Nephron (organoid): Measurements from ENCODE around the gene EXOSC3.

Experiments
- H3K27ac Mint-ChIP-seq, 3 experiments: 2 replicates each; pipeline ENCODE4 v1.8.0; 2020; ENCODE audit warnings: mixed read lengths in 3 of 3, mild to moderate bottlenecking in 2 of 3, moderate library complexity in 1 of 3
- H3K27me3 Mint-ChIP-seq: 2 replicates; pipeline ENCODE4 v1.8.0; 2021; ENCODE audit warnings: low read depth, mild to moderate bottlenecking, moderate library complexity, mixed read lengths
- H3K36me3 Mint-ChIP-seq: 2 replicates; pipeline ENCODE4 v1.8.0; 2020; ENCODE audit warnings: low read depth, mixed read lengths
- H3K4me1 Mint-ChIP-seq: 2 replicates; pipeline ENCODE4 v1.8.0; 2020; ENCODE audit warnings: mixed read lengths
- H3K4me3 Mint-ChIP-seq, 3 experiments: 2 replicates each; pipeline ENCODE4 v1.8.0; 2020; ENCODE audit warnings: mild to moderate bottlenecking in 3 of 3, mixed read lengths in 3 of 3, moderate library complexity in 2 of 3
- H3K9me3 Mint-ChIP-seq: 2 replicates; pipeline ENCODE4 v1.8.0; 2020; ENCODE audit warnings: mixed read lengths
- TF ChIP-seq, protein P1 (sequence below), 3 experiments: fragments of 200-600 bp; sonication (generic); IDR thresholded peaks; one replicate each; pipeline ENCODE4 v1.5.0; 2021; ENCODE audit warnings: antibody characterized with exemption in 3 of 3; ENCODE audit not compliant: unreplicated experiment in 3 of 3

EXOSC3 gene

GRCh38 chr9:37751186-37751585, 33.7 kb downstream of the EXOSC3 start:
- TF ChIP-seq, protein P1, sequence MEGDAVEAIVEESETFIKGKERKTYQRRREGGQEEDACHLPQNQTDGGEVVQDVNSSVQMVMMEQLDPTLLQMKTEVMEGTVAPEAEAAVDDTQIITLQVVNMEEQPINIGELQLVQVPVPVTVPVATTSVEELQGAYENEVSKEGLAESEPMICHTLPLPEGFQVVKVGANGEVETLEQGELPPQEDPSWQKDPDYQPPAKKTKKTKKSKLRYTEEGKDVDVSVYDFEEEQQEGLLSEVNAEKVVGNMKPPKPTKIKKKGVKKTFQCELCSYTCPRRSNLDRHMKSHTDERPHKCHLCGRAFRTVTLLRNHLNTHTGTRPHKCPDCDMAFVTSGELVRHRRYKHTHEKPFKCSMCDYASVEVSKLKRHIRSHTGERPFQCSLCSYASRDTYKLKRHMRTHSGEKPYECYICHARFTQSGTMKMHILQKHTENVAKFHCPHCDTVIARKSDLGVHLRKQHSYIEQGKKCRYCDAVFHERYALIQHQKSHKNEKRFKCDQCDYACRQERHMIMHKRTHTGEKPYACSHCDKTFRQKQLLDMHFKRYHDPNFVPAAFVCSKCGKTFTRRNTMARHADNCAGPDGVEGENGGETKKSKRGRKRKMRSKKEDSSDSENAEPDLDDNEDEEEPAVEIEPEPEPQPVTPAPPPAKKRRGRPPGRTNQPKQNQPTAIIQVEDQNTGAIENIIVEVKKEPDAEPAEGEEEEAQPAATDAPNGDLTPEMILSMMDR (IDR thresholded peaks at IDR 0.05; ENCODE audit: unreplicated experiment in 3 of 3), result no peak
- Mint-ChIP-seq H3K27me3 (no peaks in the 10 kb centered on the region), H3K36me3 (no peaks in the 10 kb centered on the region), H3K27ac (peak overlapping the region in 1 of 3 experiments; percentile 28), H3K9me3 (no peaks in the 10 kb centered on the region), H3K4me1 (peaks cover 9% of the 10 kb centered on the region), H3K4me3 (peak overlapping the region; percentile 53 to 72 (median 68))

DNA sequence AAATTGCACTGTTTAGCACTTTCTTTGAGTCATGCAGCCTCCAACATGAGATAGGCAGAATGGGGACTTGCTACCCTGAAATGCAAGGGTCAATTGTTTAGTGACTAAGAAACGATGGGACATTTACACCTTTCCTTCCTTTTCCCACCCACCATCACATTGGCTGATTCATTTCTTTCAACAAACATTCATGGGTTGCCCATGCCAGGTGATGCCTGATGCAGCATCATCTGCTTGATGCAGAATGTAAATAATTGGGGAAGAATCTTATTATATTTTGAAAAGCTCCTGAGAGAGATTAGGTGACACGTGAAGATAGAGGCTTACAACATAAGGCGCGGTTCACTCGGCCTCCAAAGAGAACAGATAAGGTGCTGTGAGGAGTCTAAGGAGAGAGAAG, 35.7 kb downstream of the EXOSC3 start:
- H3K27me3 Mint-ChIP-seq, result no peaks in the 10 kb centered on the region
- H3K27ac Mint-ChIP-seq, result no peak overlapping the region
- no peaks in the 10 kb centered on the region for H3K9me3 Mint-ChIP-seq
- H3K36me3 Mint-ChIP-seq, result no peaks in the 10 kb centered on the region
- TF ChIP-seq, protein P1 (IDR thresholded peaks at IDR 0.05; ENCODE audit: unreplicated experiment in 3 of 3), result no peak
- H3K4me1 Mint-ChIP-seq, result peaks cover 3% of the 10 kb centered on the region
- H3K4me3 Mint-ChIP-seq, result no peak overlapping the region

DNA sequence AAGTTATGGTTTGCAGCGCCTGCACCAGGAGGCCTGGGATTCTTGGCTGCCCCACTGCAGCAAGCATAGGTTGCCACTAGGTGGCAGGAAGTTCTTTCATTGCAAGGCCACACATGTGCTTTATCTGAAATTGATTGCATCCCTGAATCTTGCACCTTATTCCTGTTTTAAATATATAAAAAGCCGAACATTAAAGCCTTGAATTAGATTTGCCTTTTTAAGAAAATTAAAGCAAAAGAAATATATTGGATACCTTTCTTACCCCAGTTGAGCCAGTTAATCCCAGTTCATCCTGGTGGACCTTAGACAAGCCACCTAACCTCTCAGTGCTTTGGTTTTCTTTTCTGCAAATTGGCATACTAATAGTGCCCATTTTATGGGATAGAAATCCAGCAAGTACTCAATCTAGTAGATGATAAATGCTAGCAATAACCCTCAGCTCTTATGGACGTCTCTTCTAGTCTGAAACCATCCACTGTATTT, 37.6 kb downstream of the EXOSC3 start:
- no peaks in the 10 kb centered on the region for H3K9me3 Mint-ChIP-seq
- no peaks in the 10 kb centered on the region for H3K36me3 Mint-ChIP-seq
- no peaks in the 10 kb centered on the region for H3K27me3 Mint-ChIP-seq
- H3K4me1 Mint-ChIP-seq, result no peaks in the 10 kb centered on the region
- no peak overlapping the region for H3K4me3 Mint-ChIP-seq
- TF ChIP-seq, protein P1 (IDR thresholded peaks at IDR 0.05; ENCODE audit: unreplicated experiment in 3 of 3), result peak; percentile 86 to 87 (median 87)
- no peak overlapping the region for H3K27ac Mint-ChIP-seq

DNA sequence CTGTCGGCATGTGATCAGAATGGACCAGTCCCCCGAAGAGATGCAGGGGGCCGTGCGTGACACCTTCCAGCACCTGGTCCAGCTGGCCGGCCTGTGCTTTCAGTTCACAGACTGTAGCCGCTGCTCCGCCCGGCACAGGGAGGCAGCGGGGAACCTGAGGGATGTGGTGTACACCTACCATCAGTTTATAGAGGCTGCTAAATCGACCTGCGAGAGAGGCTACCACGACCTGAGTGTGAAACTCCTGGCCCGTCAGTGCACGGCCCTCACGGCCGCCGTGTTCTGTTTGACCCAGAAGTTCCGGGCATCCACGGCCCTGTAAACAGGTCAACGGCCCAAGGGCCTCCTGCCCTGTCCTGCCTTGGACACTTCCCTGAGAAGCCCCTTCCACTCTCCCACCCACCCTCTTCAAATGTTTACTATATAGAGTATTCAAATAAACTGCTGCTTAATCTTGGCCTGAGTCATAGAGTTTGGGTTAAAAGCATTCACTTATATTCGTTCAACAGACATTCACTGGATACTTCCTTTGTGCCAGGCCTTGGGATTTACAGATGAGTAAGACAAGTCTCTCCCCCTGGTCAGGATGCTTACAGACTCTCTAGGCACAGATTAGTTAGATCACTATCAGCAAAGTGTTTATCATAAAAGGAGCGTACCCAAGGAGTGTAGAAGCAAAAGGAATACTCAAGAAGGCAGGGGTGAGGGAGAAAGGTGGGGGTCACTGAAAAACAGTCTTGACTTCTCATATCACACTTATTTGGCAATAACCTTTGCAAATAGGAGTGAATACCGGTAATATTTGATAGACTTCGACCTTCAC, 38.2 kb downstream of the EXOSC3 start:
- no peaks in the 10 kb centered on the region for H3K4me1 Mint-ChIP-seq
- peaks cover 2% of the 10 kb centered on the region for H3K27me3 Mint-ChIP-seq
- no peak overlapping the region for H3K4me3 Mint-ChIP-seq
- no peak overlapping the region for H3K27ac Mint-ChIP-seq
- H3K36me3 Mint-ChIP-seq, result no peaks in the 10 kb centered on the region
- no peaks in the 10 kb centered on the region for H3K9me3 Mint-ChIP-seq
- TF ChIP-seq, protein P1 (IDR thresholded peaks at IDR 0.05; ENCODE audit: unreplicated experiment in 3 of 3), result no peak

- Mint-ChIP-seq H3K4me3 (no peak overlapping the region), H3K9me3 (no peaks in the 10 kb centered on the region), H3K4me1 (no peaks in the 10 kb centered on the region), H3K36me3 (no peaks in the 10 kb centered on the region), H3K27me3 (peaks cover 3% of the 10 kb centered on the region), H3K27ac (no peak overlapping the region)
- TF ChIP-seq, protein P1 (IDR thresholded peaks at IDR 0.05; ENCODE audit: unreplicated experiment in 3 of 3), result no peak
Observed at GRCh38 chr9:37745970-37746369, 38.9 kb downstream of the EXOSC3 start.
